ENCODE results near the gene ATP1B1.

ATP1B1 gene

GRCh38 chr1:169092399-169092798 lies 14.1 kb upstream of the ATP1B1 start:
- ChIA-PET CTCF (no interaction called here), POLR2A (ENCODE audit: low non-redundant PET) (no interaction called here)
- no peak overlapping the region for H3K27ac ChIP-seq
- DNase-seq (ENCODE audit: low spot score) = no peak
- TF ChIP-seq CTCF (conservative IDR thresholded peaks at IDR 0.05; ENCODE audit: low read depth) = no peak

- ChIA-PET POLR2A (ENCODE audit: low non-redundant PET) (no interaction called here), CTCF (interaction anchor here (0.6 kb wide), 1 partner anchor 182 kb away, joined by 5 read pairs; no protein-coding TSS in a partner anchor)
- no peak for TF ChIP-seq CTCF (conservative IDR thresholded peaks at IDR 0.05; ENCODE audit: low read depth)
- DNase-seq (ENCODE audit: low spot score) = no peak
- peak overlapping the region; percentile 74 for H3K27ac ChIP-seq
These were observed 11.5 kb upstream of the ATP1B1 start for GRCh38 chr1:169094897-169095569.

- no peak overlapping the region for H3K27ac ChIP-seq
- ChIA-PET POLR2A (ENCODE audit: low non-redundant PET) (no interaction called here), CTCF (no interaction called here)
- no peak for DNase-seq (ENCODE audit: low spot score)
- no peak for TF ChIP-seq CTCF (conservative IDR thresholded peaks at IDR 0.05; ENCODE audit: low read depth)
These were observed 8.1 kb upstream of the ATP1B1 start for GRCh38 chr1:169098380-169098779.

- TF ChIP-seq CTCF (conservative IDR thresholded peaks at IDR 0.05; ENCODE audit: low read depth) = no peak
- DNase-seq (ENCODE audit: low spot score) = no peak
- H3K27ac ChIP-seq = no peak overlapping the region
- ChIA-PET POLR2A (ENCODE audit: low non-redundant PET) (no interaction called here), CTCF (no interaction called here)
These were observed 6.9 kb upstream of the ATP1B1 start for GRCh38 chr1:169099561-169099960.

- CTCF ChIA-PET = interaction anchor here (0.7 kb wide), 1 partner anchor 96 kb away, joined by 4 read pairs; no protein-coding TSS in a partner anchor
- DNase-seq (ENCODE audit: low spot score) = no peak
- no peak overlapping the region for H3K27ac ChIP-seq
- TF ChIP-seq CTCF (conservative IDR thresholded peaks at IDR 0.05; ENCODE audit: low read depth) = no peak
- POLR2A ChIA-PET (ENCODE audit: low non-redundant PET) = no interaction called here
These were observed 6.3 kb upstream of the ATP1B1 start for GRCh38 chr1:169100208-169100607.

GRCh38 chr1:169100651-169101088 lies 5.8 kb upstream of the ATP1B1 start:
- POLR2A ChIA-PET (ENCODE audit: low non-redundant PET) = no interaction called here
- CTCF ChIA-PET = interaction anchor here (0.7 kb wide), 1 partner anchor 97 kb away, joined by 4 read pairs; no protein-coding TSS in a partner anchor
- DNase-seq (ENCODE audit: low spot score) = no peak
- TF ChIP-seq CTCF (conservative IDR thresholded peaks at IDR 0.05; ENCODE audit: low read depth) = no peak
- H3K27ac ChIP-seq = no peak overlapping the region

All from RWPE1 (cell line).